Measurements from ENCODE around the gene TMEM134.

Gene TMEM134

DNA sequence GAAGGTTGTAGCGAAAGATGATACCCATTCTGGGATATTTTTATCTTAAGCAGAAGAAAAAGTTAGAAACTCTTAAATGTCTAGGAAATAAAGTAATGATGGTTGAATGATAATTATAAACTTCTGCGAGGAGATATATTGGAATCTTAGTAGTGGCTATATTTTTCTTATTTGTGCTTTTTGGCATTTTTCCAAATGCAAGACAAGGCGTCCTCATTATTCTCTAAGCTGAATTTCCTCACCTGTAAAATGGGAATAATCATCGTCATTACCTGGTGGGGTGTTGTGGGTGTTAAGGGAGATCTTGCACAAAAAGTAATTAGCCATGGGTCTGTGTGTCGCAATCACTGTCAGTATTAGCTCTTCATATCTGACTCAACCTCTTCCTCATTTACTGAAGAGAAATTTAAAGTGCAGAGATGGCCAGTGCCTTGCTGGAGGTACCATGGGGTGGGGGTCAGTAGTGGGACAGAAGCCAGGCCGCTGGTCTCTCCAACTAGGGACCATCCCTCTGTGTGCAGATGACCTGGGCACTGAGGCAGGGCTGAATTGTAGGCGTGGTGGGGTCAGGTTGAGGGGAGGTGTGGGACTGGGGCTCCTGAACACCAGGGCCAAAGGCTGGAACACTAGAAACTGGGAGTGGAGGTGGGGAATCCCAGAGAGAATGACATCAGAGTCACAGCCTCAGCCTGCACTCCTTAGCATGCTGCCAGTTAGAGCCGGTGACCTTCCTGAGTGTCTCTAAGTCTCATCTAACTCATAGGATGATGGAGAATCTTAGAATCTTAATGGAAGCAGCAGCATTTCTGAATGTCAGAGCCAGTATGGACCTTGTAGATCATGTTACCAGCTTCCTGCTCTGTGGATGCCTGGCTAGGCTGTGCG is 32.0 kb upstream of the TMEM134 start:
- H3K4me3 ChIP-seq (ENCODE audit: low read depth, low read length) = no peak overlapping the region

DNA sequence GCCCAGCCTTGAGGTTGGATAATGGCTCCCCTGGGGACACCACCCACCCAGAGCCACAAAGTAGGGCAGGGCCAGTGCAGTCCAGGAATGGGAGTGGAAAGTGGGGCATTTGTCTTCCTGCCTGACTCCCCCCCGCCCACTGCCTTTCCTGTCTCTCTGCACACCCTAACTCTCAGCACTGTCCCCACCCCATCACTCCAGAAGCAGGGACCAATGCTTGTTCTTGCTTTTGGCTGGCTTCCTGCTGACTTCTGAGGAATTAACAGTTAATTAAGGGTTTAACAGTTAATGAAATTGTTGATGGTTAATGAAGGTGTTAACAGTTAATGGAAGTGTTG is 31.4 kb upstream of the TMEM134 start:
- no peak overlapping the region for H3K4me3 ChIP-seq (ENCODE audit: low read depth, low read length)

DNA sequence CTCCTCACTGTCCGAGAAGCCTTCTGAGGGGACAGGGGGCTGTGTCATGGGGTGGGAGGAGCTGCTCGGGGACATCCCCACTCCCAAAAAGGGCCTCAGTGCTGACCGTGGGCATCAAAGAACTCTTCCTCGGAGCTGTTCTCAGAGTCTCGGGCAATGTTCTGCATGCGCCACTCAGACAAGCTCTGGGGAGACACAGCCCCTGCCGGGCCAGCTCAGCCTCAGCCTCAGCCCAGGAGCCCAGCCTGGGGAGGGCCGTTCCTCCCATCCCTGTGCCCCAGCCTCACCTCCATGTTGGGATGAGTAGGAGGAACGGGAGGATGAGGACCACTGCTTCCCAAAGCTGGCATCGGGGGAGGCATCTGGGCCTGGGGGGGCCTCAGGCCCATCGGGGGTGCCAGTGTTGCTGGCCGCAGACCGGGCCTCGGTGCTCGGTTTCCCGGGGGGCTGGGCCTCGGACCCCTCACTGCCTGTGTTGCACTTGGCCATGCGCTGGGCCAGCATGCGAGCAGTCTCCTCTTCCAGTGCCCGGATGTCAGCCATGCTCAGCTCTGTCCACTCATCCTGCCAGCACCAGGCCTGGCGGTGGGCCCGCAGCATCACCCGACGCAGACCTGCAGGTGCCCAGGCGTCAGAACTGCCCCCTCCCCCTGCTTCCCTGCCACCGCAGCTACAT is 30.9 kb upstream of the TMEM134 start:
- H3K4me3 ChIP-seq (ENCODE audit: low read depth, low read length) = no peak overlapping the region

DNA sequence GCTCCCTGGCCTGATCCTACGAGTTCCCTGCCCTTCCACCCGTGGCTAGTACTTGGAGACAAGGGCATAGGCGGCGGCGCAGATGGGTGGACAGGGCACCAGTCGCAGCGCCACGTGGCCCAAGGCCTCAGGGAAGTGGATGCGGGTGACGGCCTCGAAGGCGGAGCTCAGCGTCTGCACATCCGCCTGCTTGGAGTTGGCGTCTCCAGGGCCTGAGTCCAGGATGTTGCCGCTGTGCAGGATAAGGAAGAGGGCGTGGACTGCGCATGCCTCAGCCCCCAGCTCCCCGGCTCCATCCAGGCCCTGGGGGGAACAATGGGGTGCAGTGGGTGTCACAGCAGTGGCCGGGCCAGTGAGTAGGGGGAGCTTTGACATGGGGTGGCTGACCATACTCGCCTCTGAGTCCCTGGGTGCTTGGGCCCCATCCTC is 29.5 kb upstream of the TMEM134 start:
- H3K4me3 ChIP-seq (ENCODE audit: low read depth, low read length) = no peak overlapping the region

DNA sequence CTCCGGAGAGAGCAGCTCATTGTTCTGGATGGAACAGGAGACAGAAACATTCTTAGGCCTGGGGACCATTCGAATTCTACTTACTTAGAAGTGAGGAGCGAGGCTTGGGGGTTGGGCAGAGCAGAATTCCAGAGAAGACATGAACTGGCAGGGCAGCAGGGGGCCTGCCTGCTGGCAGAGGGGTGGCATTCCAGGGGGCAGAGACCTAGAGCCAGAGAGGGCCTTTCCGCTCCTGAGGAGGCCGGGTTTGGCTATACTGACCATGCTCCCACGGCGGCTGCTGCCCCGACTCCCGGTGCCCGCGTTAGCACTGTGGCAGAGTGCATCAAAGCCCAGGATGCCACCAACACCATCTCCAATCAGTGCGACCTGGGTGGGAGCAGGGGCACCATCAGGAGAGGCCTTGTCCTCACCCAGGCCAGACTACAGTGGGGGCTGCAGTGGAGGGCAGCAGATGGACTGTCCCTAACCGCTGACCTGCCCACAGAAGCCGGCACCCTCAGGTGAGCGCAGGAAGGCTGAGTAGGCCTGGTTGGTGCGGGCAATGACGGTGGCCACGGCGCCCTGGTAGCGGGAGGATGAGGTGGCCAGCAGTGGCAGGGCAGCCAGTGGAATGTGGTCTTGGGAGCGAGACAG is 28.7 kb upstream of the TMEM134 start:
- no peak overlapping the region for H3K4me3 ChIP-seq (ENCODE audit: low read depth, low read length)

- no peak overlapping the region for H3K4me3 ChIP-seq (ENCODE audit: low read depth, low read length)
Observed at GRCh38 chr11:67496113-67496512, 27.1 kb upstream of the TMEM134 start.

DNA sequence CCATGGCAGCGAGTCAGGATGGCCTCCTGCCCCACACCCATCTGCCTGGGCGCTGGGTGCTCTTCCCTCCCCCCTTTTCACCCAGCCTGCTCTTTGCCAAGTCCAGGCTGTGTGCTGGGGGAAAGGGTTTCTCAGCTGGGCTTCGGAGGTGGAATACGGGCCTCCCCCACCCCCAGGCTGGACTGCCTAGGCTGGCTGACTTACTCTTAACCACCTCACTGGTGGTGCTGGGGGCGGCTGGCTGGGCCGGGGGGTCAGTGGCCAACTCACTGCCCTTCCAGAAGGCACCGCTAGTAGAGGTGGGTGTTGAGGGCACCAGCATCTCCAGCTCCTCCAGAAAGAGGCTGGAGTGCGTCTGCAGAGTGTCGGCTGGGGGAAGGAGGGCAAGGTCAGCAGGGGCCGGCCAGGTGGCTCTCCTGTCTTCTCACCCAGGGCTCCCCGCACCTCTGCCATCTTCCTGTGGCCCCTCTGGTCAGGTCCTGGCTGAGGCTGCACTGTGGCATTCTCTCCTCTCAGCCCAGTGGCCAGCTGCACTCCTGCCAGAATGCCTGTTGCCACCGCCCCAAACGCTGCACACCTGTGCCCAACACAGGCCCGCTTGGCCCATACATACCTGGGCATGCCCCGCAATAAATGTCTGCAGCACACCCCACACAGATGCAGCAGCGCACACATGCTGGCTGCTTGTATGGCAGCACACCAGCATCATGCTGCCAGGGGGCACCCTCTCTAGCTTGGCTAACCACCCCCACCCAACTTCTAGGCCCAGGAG is 26.4 kb upstream of the TMEM134 start:
- no peak overlapping the region for H3K4me3 ChIP-seq (ENCODE audit: low read depth, low read length)

DNA sequence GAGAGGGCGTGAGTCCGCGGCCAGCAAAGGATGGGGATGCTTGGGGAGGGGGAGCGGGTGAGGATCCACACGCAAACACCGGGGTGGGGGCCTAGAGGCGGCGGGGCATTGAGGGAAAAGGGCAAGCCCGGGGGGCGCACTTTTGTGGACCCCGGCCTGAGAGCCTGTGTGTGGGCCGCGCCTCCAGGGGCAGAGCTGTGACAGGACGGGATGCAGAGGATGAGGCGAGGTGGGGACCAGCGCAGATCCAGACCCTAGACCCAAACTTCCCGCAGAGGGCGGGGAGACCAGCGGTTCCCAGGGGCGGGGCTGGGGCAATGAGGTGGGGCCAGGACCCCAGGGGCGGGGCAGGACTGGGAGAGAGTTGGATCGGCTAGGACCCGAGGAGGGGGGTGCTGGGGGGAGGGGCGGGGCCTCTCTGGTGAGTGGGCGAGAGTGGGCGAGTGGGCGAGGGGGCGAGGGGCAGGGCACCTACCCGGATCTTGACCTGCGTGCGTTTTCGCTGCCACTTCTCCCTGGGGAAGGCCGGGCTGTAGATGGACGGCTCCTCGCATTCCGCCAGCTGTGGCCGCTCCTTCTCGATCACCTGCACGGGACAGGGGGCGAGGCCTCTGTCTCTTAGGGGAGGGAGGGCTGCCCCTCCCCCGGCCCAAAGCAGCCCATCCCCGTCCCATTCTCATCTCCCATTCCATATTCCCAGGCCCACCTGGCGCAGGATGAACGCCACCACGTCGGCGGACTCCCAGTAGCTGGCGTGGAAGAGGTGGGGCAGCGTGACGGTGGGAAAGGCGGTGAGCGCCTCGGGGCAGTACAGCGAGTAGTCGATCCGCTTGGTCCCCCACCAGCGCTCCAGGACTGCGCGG is 25.6 kb upstream of the TMEM134 start:
- no peak overlapping the region for H3K4me3 ChIP-seq (ENCODE audit: low read depth, low read length)

DNA sequence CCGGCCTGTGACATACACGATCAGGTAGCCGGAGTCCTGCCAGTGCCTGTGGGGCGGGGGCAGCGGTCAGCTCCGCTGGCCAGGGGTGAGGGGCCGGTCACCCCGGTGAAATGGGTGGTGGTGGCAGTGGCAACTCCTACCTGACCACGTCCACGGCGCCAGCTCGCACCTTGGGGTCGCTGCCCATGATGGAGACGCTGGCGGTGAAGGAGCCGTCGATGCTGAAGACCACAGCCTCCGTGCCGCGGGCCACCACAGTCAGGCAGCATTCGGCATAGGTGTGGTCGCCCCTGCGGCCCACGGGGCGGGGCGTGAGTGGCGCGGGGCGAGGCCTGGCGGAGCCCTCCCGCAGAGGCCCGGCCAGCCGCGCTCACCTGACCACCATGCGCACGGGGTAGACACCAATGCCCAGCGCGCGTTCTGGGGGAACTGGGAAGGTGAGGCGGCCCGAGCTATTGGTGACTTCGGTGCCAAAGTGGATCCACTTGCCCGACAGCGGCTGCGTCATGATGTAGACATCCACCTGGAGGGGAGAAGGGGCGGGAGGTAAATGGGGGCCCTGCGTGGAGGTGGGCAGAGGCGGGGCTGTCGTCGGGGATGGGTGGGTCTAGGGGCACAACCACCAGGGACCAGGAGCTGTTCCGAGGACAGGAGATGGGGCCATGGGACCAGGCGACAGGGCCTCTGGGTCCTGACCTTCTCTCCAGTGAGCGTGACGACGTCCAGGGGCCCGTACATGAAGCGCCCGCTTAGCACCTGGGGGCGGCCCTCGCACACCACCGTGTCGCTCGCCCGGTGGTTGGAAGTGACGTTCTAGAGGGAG is 24.7 kb upstream of the TMEM134 start:
- H3K4me3 ChIP-seq (ENCODE audit: low read depth, low read length) = no peak overlapping the region

GRCh38 chr11:67492801-67493547 is 23.9 kb upstream of the TMEM134 start:
- no peak overlapping the region for H3K4me3 ChIP-seq (ENCODE audit: low read depth, low read length)

DNA sequence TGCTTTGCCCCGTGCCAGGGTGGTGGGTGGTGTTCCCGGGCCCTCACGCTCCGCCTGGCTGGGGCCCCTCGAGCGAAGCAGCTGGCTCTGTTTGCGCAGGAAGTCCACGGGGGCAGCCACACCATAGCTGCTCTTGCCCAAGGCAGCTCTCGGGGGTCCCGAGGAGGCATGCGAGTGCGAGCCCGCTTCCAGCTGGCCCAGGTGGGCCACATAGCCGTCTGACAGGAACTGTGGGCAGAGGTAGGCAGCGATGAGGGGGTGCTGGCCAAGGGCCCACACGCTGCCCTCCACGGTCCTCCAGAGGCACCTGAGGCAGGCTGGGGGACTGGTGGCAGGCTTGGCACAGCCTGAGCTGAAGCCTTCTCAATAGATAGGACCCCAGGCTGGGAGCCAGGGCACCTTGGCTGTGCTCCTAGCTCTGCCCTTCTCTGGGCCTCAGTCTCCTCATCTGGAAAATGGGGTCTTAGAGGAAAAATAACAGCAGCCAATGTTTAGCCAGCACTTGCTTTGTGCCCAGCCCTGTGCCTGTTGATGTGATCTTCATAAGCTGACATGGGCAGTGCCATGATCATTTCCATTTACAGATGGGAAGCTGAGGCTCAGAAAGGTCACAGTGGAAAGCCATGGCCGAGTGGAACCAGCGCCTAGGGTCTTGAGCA is 23.1 kb upstream of the TMEM134 start:
- no peak overlapping the region for H3K4me3 ChIP-seq (ENCODE audit: low read depth, low read length)

DNA sequence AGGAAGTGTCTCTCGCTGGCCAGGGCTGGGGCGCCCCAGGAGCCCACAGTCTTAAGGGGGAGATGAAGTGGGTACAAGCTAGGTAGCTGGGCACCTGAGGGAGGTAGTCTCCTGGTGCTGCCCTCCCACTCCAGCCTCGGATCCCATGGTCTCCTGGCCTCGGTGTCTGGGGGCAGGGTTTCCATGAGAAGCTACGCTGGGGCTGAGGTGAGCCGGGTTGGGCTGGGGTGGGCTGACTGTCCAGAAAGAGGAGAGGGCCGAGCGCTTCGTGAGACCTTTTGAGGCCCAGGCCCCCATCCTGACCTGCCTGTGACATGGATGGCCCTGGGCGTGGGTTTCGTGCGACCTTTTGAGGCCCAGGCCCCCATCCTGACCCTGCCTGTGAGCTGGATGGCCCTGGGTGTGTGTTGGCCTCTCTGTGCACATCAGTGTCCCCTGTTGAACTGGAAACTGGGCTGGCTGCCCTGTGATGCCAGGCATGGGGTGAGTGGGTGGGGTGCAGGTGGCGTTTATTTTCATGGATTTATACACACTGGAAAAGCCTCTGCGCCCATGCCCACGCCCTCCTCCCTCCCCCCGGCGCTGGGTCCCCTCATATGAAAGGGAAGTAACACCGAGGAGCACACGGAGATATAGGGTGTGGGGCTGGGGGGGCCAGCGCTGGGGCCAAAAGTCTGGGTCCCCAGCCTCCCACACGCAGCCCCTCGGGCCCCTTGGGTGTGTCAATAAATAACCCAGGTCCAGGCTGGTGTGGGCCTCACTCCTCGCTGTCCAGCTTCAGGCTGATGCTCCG is 22.4 kb upstream of the TMEM134 start:
- no peak overlapping the region for H3K4me3 ChIP-seq (ENCODE audit: low read depth, low read length)

GRCh38 chr11:67490727-67491065 is 21.6 kb upstream of the TMEM134 start:
- no peak overlapping the region for H3K4me3 ChIP-seq (ENCODE audit: low read depth, low read length)

- H3K4me3 ChIP-seq (ENCODE audit: low read depth, low read length) = no peak overlapping the region
Observed at GRCh38 chr11:67489885-67490726, 21.1 kb upstream of the TMEM134 start.

- H3K4me3 ChIP-seq (ENCODE audit: low read depth, low read length) = no peak overlapping the region
Observed at GRCh38 chr11:67489203-67489884, 20.3 kb upstream of the TMEM134 start.
